ENCODE data around the gene EMC8.

Gene EMC8

GRCh38 chr16:85755929-85756768, 43.2 kb downstream of the EMC8 start:
- DNase-seq (ENCODE audit: low read depth): no peak

- no peak for DNase-seq (ENCODE audit: low read depth)
These were observed 44.9 kb downstream of the EMC8 start for GRCh38 chr16:85754413-85754812.

GRCh38 chr16:85753976-85754375, 45.4 kb downstream of the EMC8 start:
- DNase-seq (ENCODE audit: low read depth): no peak

- no peak for DNase-seq (ENCODE audit: low read depth)
These were observed 45.8 kb downstream of the EMC8 start for GRCh38 chr16:85753559-85753958.

GRCh38 chr16:85752511-85753420, 46.6 kb downstream of the EMC8 start:
- DNase-seq (ENCODE audit: low read depth): no peak

GRCh38 chr16:85751698-85752501, 47.4 kb downstream of the EMC8 start:
- DNase-seq (ENCODE audit: low read depth): no peak

- no peak for DNase-seq (ENCODE audit: low read depth)
These were observed 48.3 kb downstream of the EMC8 start, which contains the start of gene C16orf74 for GRCh38 chr16:85750827-85751697. Gene C16orf74, minus strand, starts transcription at chr16:85751096. Its CDS starts 15,879 bp downstream, at chr16:85735217.

- DNase-seq (ENCODE audit: low read depth): no peak
These were observed 49.1 kb downstream of the EMC8 start for GRCh38 chr16:85750146-85750826.

GRCh38 chr16:85749771-85750145, 49.6 kb downstream of the EMC8 start:
- DNase-seq (ENCODE audit: low read depth): no peak

GRCh38 chr16:85746460-85747215, 52.7 kb downstream of the EMC8 start:
- no peak for DNase-seq (ENCODE audit: low read depth)

GRCh38 chr16:85738923-85739715, 60.2 kb downstream of the EMC8 start:
- DNase-seq (ENCODE audit: low read depth): no peak

GRCh38 chr16:85736921-85737320, 62.4 kb downstream of the EMC8 start:
- DNase-seq (ENCODE audit: low read depth): no peak

- DNase-seq (ENCODE audit: low read depth): no peak
These were observed 63.4 kb downstream of the EMC8 start for GRCh38 chr16:85735946-85736345.

GRCh38 chr16:85735225-85735635, 64.1 kb downstream of the EMC8 start:
- DNase-seq (ENCODE audit: low read depth): no peak

GRCh38 chr16:85734311-85735017, 64.9 kb downstream of the EMC8 start:
- DNase-seq (ENCODE audit: low read depth): no peak

- DNase-seq (ENCODE audit: low read depth): no peak
These were observed 65.5 kb downstream of the EMC8 start for GRCh38 chr16:85733839-85734170.

GRCh38 chr16:85733155-85733838, 66.0 kb downstream of the EMC8 start:
- DNase-seq (ENCODE audit: low read depth): no peak

GRCh38 chr16:85731179-85731578, 68.2 kb downstream of the EMC8 start:
- DNase-seq (ENCODE audit: low read depth): no peak
